ENCODE measurements around the gene WNK1. TPM values are rescaled to one million over a fixed set of nuclear protein-coding genes. Genes with fewer than 3 reads are reported as not detected.

The WNK1 gene
- total and polyA plus RNA-seq, 2 donors (not counting 3 experiments of a cell fraction or from before 2014, with no cell fraction given) = 46.3 to 108 TPM

GRCh38 chr12:777550-778047 is 25.2 kb downstream of the WNK1 start:
- Histone ChIP-seq H3K27me3 (ENCODE audit: control insufficient read depth in 2 of 2, insufficient read depth in 2 of 2, low read length in 2 of 2) (no peaks in the 10 kb centered on the region), H4K20me1 (replicated peaks; ENCODE audit: control insufficient read depth, extremely low read depth, insufficient read depth, low read length) (peaks cover 8% of the 10 kb centered on the region), H3K36me3 (ENCODE audit: control insufficient read depth in 2 of 2, extremely low read depth in 1 of 2, insufficient read depth in 2 of 2, low read length in 2 of 2) (no peaks in the 10 kb centered on the region), H3K4me3 (replicated peaks in 1 of 3; ENCODE audit: insufficient read depth in 1 of 3, low read depth in 1 of 3, low read length in 3 of 3) (no peak overlapping the region), H3K27ac (ENCODE audit: insufficient read depth, low read depth, low read length) (no peak overlapping the region), H3K4me2 (ENCODE audit: insufficient read depth, low read length) (no peak overlapping the region), H3K9me1 (replicated peaks; ENCODE audit: control insufficient read depth, extremely low read depth, insufficient read depth, low read length) (no peaks in the 10 kb centered on the region), H2AFZ (ENCODE audit: low read depth, low read length) (no peak overlapping the region), H3K9ac (replicated peaks; ENCODE audit: extremely low read depth, insufficient read depth, low read length) (no peak overlapping the region), H3K9me3 (replicated peaks; ENCODE audit: control insufficient read depth, insufficient read depth, low read length) (no peaks in the 10 kb centered on the region), H3K4me1 (ENCODE audit: control insufficient read depth, extremely low read depth, insufficient read depth, low read length) (peaks cover 23% of the 10 kb centered on the region), H3K79me2 (ENCODE audit: control insufficient read depth, insufficient read depth, low read length) (peaks cover 94% of the 10 kb centered on the region)
- TF ChIP-seq GATA2 (IDR thresholded peaks at IDR 0.05; ENCODE audit: insufficient read depth, insufficient read length, low read depth, low read length) = no peak
- no peak for TF ChIP-seq CTCF (IDR thresholded peaks at IDR 0.05; ENCODE audit: extremely low read depth in 1 of 2, insufficient read depth in 1 of 2, low read depth in 1 of 2, low read length in 2 of 2)
- no peak for TF ChIP-seq JUN (IDR thresholded peaks at IDR 0.05; ENCODE audit: borderline replicate concordance, insufficient read depth, insufficient read length, low read depth)
- TF ChIP-seq MYC (IDR thresholded peaks at IDR 0.05; ENCODE audit: low read depth, low read length) = no peak
- no peak for TF ChIP-seq EZH2 (IDR thresholded peaks at IDR 0.05; ENCODE audit: borderline replicate concordance, low read depth, low read length, severe bottlenecking)
- no peak for TF ChIP-seq FOS (IDR thresholded peaks at IDR 0.05; ENCODE audit: borderline replicate concordance, insufficient read depth, low read length)
- TF ChIP-seq MAX (IDR thresholded peaks at IDR 0.05; ENCODE audit: insufficient read depth, insufficient read length) = no peak
- TF ChIP-seq POLR2A (IDR thresholded peaks at IDR 0.05; ENCODE audit: low read depth, low read length) = no peak
- TF ChIP-seq POLR2AphosphoS5 (IDR thresholded peaks at IDR 0.05; ENCODE audit: insufficient read depth, low read depth, low read length) = no peak
- ChIA-PET CTCF (interaction anchor here (0.7 to 4.4 kb wide), 8 partner anchors 9 to 37 kb away, joined by 3 to 28 read pairs (median 4); partner anchors contain the start of gene WNK1), POLR2A (no interaction called here)
- no TSS peak for BruUV-seq (replicated peaks)
- dilution Hi-C loops (cut with MboI; ENCODE audit: extremely low pct_ligation_motif_present, low sequenced_read_pairs) (no loop called here), intact Hi-C loops (cut with micrococcal nuclease) (no loop called here)
- DNase-seq (ENCODE audit: low read depth, low spot score) (no peak), FAIRE-seq (no peak)

Data from endothelial cell of umbilical vein (primary cell).